ENCODE results near the gene WBP11.
A peak's percentile ranks its signal among the peaks of the same experiment; 100 is the strongest.
"Not testable (repeated sequence)": the region's sequence is repeated elsewhere in the genome, so short reads cannot be mapped to it uniquely, and the experiment has no call there.

WBP11 gene

GRCh38 chr12:14771651-14772137 lies 31.6 kb downstream of the WBP11 start:
- DNase-seq (ENCODE audit: low read depth): no peak

GRCh38 chr12:14770496-14771461 lies 32.5 kb downstream of the WBP11 start:
- peak; percentile 93 for DNase-seq (ENCODE audit: low read depth)

GRCh38 chr12:14769969-14770495 lies 33.2 kb downstream of the WBP11 start:
- DNase-seq (ENCODE audit: low read depth): peak; percentile 74

GRCh38 chr12:14769466-14769968 lies 33.8 kb downstream of the WBP11 start:
- peak; percentile 20 for DNase-seq (ENCODE audit: low read depth)

GRCh38 chr12:14768823-14769405 lies 34.4 kb downstream of the WBP11 start:
- peak; percentile 26 for DNase-seq (ENCODE audit: low read depth)

- DNase-seq (ENCODE audit: low read depth): no peak
These were observed 35.7 kb downstream of the WBP11 start for GRCh38 chr12:14767617-14768016.

- DNase-seq (ENCODE audit: low read depth): no peak
These were observed 36.5 kb downstream of the WBP11 start for GRCh38 chr12:14766649-14767215.

- DNase-seq (ENCODE audit: low read depth): not testable (repeated sequence)
These were observed 37.3 kb downstream of the WBP11 start for GRCh38 chr12:14766020-14766419.

- no peak for DNase-seq (ENCODE audit: low read depth)
These were observed 37.9 kb downstream of the WBP11 start for GRCh38 chr12:14765398-14765797.

GRCh38 chr12:14759711-14760280 lies 43.5 kb downstream of the WBP11 start:
- DNase-seq (ENCODE audit: low read depth): not testable (repeated sequence)

GRCh38 chr12:14756334-14757143 lies 46.7 kb downstream of the WBP11 start:
- peak; percentile 12 for DNase-seq (ENCODE audit: low read depth)

- DNase-seq (ENCODE audit: low read depth): no peak
These were observed 51.3 kb downstream of the WBP11 start for GRCh38 chr12:14751986-14752385.

GRCh38 chr12:14743061-14743460 lies 60.2 kb downstream of the WBP11 start:
- no peak for DNase-seq (ENCODE audit: low read depth)

GRCh38 chr12:14741942-14742341 lies 61.3 kb downstream of the WBP11 start:
- no peak for DNase-seq (ENCODE audit: low read depth)

- DNase-seq (ENCODE audit: low read depth): no peak
These were observed 62.1 kb downstream of the WBP11 start for GRCh38 chr12:14741153-14741552.

GRCh38 chr12:14736441-14736840 lies 66.8 kb downstream of the WBP11 start:
- not testable (repeated sequence) for DNase-seq (ENCODE audit: low read depth)
